Spleen (tissue), 7 donors: Measurements from ENCODE around the gene JARID2.

Source experiments
- POLR2A ChIP-seq, 3 donors: fragments of 450-650 bp; IDR thresholded peaks; one replicate each; pipeline ENCODE4 v1.5.1; 2017; ENCODE audit warnings: antibody characterized with exemption in 3 of 3, mild to moderate bottlenecking in 1 of 3
- POLR2AphosphoS5 ChIP-seq, 3 donors: sonication (generic); formaldehyde crosslinking; IDR thresholded peaks; one replicate each; pipeline ENCODE4 v1.5.1; 2017; ENCODE audit warnings: antibody characterized with exemption in 3 of 3
- TF ChIP-seq, protein P1 (sequence below), 11 experiments: fragments of 200-600 bp in 7 of 11; fragments of 450-650 bp in 4 of 11; sonication (generic) in 4 of 11; IDR thresholded peaks in 8 of 11; conservative IDR thresholded peaks in 3 of 11; 1 replicate in 7 of 11; 2 replicates in 4 of 11; pipeline versions ENCODE4 v1.4.0 to v1.8.0; 2016 to 2021; ENCODE audit warnings: antibody characterized with exemption in 11 of 11, inconsistent platforms in 4 of 11, mild to moderate bottlenecking in 1 of 11
- donor health status: DM: no; HTN: no; CAD: no; lungs with moderate emphysema.
- donor health status: DM: no; HTN: no; CAD: no.
- donor health status: DM: no; HTN: no; CAD: no.

DNA sequence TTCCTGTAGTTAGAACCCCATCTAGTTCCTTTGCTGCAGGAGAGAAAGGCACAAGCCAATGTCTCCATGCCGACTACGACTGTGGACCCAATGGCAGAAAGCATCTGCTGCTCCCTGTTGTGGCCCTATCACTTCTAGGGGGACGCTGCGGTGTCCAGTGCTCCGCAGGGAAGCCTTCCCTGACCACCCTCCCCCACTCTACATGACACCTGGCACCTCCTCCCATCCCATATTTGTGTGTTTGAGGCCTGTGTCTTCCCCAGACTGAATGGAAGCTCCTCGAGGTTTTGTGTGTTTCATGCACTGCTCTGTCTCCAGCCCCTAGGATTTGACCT lies 257.4 kb downstream of the JARID2 start:
- no peak for TF ChIP-seq POLR2A (IDR thresholded peaks at IDR 0.05)
- no peak for TF ChIP-seq POLR2AphosphoS5 (IDR thresholded peaks at IDR 0.05)
- TF ChIP-seq, protein P1, sequence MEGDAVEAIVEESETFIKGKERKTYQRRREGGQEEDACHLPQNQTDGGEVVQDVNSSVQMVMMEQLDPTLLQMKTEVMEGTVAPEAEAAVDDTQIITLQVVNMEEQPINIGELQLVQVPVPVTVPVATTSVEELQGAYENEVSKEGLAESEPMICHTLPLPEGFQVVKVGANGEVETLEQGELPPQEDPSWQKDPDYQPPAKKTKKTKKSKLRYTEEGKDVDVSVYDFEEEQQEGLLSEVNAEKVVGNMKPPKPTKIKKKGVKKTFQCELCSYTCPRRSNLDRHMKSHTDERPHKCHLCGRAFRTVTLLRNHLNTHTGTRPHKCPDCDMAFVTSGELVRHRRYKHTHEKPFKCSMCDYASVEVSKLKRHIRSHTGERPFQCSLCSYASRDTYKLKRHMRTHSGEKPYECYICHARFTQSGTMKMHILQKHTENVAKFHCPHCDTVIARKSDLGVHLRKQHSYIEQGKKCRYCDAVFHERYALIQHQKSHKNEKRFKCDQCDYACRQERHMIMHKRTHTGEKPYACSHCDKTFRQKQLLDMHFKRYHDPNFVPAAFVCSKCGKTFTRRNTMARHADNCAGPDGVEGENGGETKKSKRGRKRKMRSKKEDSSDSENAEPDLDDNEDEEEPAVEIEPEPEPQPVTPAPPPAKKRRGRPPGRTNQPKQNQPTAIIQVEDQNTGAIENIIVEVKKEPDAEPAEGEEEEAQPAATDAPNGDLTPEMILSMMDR (IDR thresholded peaks at IDR 0.05 in 8 of 11, conservative IDR thresholded peaks at IDR 0.05 in 3 of 11), result no peak
